Pancreas (tissue), 10 donors: ENCODE results near the gene SLC30A3. TPM values are rescaled to one million over a fixed set of nuclear protein-coding genes. Genes with fewer than 3 reads are reported as not detected.
A peak's percentile ranks its signal among the peaks of the same experiment; 100 is the strongest.

Experiments
- ATAC-seq, 4 donors: fragments of 200-7000 bp; cut with Tn5 transposase; one replicate each; pipeline versions ENCODE4 v1.8.0 to v1.9.1; 2020; ENCODE audit warnings: mild to moderate bottlenecking in 4 of 4, moderate library complexity in 4 of 4
- DNase-seq, 6 donors: peaks; one replicate each; pipeline ENCODE4 v3.0.0-alpha.2; 2020
- FAIRE-seq: peaks from 2 replicates; lab custom pipeline; 2012; peaks lifted over from hg19 to GRCh38; lab: Jason Lieb, UNC
- H3K27ac ChIP-seq, 4 donors: fragments of 200-600 bp; sonication (generic); 1 replicate in 3 of 4; 2 replicates in 1 of 4; pipeline versions ENCODE4 v1.5.0 to v1.8.0; 2020
- H3K27me3 ChIP-seq, 4 donors: fragments of 200-600 bp; one replicate each; pipeline ENCODE4 v1.8.0; 2021
- H3K36me3 ChIP-seq, 3 donors: fragments of 200-600 bp; sonication (generic) in 1 of 3; one replicate each; pipeline versions ENCODE4 v1.5.0 to v1.8.0; 2020 to 2021
- H3K4me1 ChIP-seq, 3 donors: fragments of 200-600 bp; one replicate each; pipeline ENCODE4 v1.8.0; 2021
- H3K4me3 ChIP-seq, 4 donors: fragments of 200-600 bp; sonication (generic) in 2 of 4; one replicate each; pipeline versions ENCODE4 v1.5.0 to v1.8.0; 2020 to 2021
- H3K9me3 ChIP-seq, 4 donors: fragments of 200-600 bp; one replicate each; pipeline ENCODE4 v1.8.0; 2021
- CTCF ChIP-seq, 4 donors: fragments of 200-600 bp; sonication (generic) in 3 of 4; IDR thresholded peaks; one replicate each; pipeline versions ENCODE4 v1.5.0 to v1.8.0; 2021; ENCODE audit warnings: antibody characterized with exemption in 4 of 4
- WGBS, 2 donors: extraction: QIAGEN DNeasy Blood & Tissue Kit; methylation state at CpG; one replicate each; pipeline ENCODE4 v1.1.7; 2013; 5-methylcytosine and 5-hydroxymethylcytosine counted together
- intact Hi-C, 3 donors: fragments of 100-400 bp; cut with DNase I; formaldehyde crosslinking; loops; one replicate each; pipeline versions ENCODE4 v1.11.1 to v1.14.2; 2022
- polyA plus RNA-seq, 2 donors: library from polyadenylated mRNA; stranded (reverse); fragments of 200-250 nt; gene quantifications; one replicate each; pipeline ENCODE4 v1.2.3, GENCODE V29; 2013
- total RNA-seq, 6 donors: library from RNA; stranded (reverse); fragmentation: NEBNext Ultra II Directional in 4 of 6; extraction: Animal tissue kit (Norgen Biotek cat#: 25700) in 4 of 6; gene quantifications; one replicate each; pipeline versions ENCODE4 v1.2.1 to v1.2.4, GENCODE V29; 2021 to 2023
- donor health status: healthy with polysubstance abuse.
- donor health status: DM: no; HTN: no; CAD: no; lungs with moderate emphysema.
- donor health status: DM: no; HTN: no; CAD: no.
- donor health status: control.
- donor health status: control.
- donor health status: Bipolar disorder and iron deficiency.
- donor health status: DM: yes; HTN: yes; CAD: no.
- donor health status: DM: no; HTN: no; CAD: no.
- donor health status: DM: no; HTN: no; CAD: no.
- donor health status: DM: yes; HTN: yes; CAD: no.

SLC30A3 gene
- total and polyA plus RNA-seq, 8 donors: 0.12 to 0.15 TPM; not detected in 6

GRCh38 chr2:27233341-27233740 is 29.5 kb downstream of the SLC30A3 start:
- 92 to 93% methylated on average over 14 of the region's 14 CpGs for WGBS, 2 donors
- Histone ChIP-seq H3K27me3 (no peaks in the 10 kb centered on the region), H3K4me1 (no peaks in the 10 kb centered on the region), H3K27ac (no peak overlapping the region), H3K36me3 (peaks cover 12 to 80% (median 44%) of the 10 kb centered on the region in 3 donors), H3K4me3 (no peak overlapping the region), H3K9me3 (no peaks in the 10 kb centered on the region)
- no peak for TF ChIP-seq CTCF (IDR thresholded peaks at IDR 0.05)
- ATAC-seq (no peak), FAIRE-seq (no peak), DNase-seq (peak in 1 of 6 donors; percentile 31)
- intact Hi-C loops: no loop called here

- FAIRE-seq: no peak
- H3K27me3 ChIP-seq: no peaks in the 10 kb centered on the region
- no peak overlapping the region for H3K27ac ChIP-seq
- H3K4me1 ChIP-seq: no peaks in the 10 kb centered on the region
- no peak for ATAC-seq
- no peak for TF ChIP-seq CTCF (IDR thresholded peaks at IDR 0.05)
- peaks cover 10 to 68% (median 30%) of the 10 kb centered on the region in 3 donors for H3K36me3 ChIP-seq
- intact Hi-C loops: no loop called here
- no peak for DNase-seq
- WGBS, 2 donors: 94 to 96% methylated on average over 13 of the region's 13 CpGs
- no peak overlapping the region for H3K4me3 ChIP-seq
- no peaks in the 10 kb centered on the region for H3K9me3 ChIP-seq
Observed at GRCh38 chr2:27231921-27232320, 30.9 kb downstream of the SLC30A3 start.

GRCh38 chr2:27227501-27227900 is 35.3 kb downstream of the SLC30A3 start:
- ATAC-seq: no peak
- H3K27ac ChIP-seq: no peak overlapping the region
- no peaks in the 10 kb centered on the region for H3K27me3 ChIP-seq
- no peak overlapping the region for H3K4me3 ChIP-seq
- intact Hi-C loops: no loop called here
- 56 to 68% methylated on average over 2 of the region's 2 CpGs for WGBS, 2 donors
- H3K4me1 ChIP-seq: no peaks in the 10 kb centered on the region
- TF ChIP-seq CTCF (IDR thresholded peaks at IDR 0.05): no peak
- no peak for FAIRE-seq
- no peak for DNase-seq
- H3K9me3 ChIP-seq: no peaks in the 10 kb centered on the region
- H3K36me3 ChIP-seq: peaks cover 13 to 64% (median 29%) of the 10 kb centered on the region in 3 donors

GRCh38 chr2:27225526-27225925 is 37.3 kb downstream of the SLC30A3 start:
- 89 to 97% methylated on average over 9 of the region's 9 CpGs for WGBS, 2 donors
- no peak for FAIRE-seq
- H3K4me3 ChIP-seq: no peak overlapping the region
- no peak for ATAC-seq
- no peak for TF ChIP-seq CTCF (IDR thresholded peaks at IDR 0.05)
- H3K27ac ChIP-seq: no peak overlapping the region
- DNase-seq: no peak
- H3K27me3 ChIP-seq: no peaks in the 10 kb centered on the region
- H3K36me3 ChIP-seq: peaks cover 6 to 47% (median 19%) of the 10 kb centered on the region in 3 donors
- intact Hi-C loops: no loop called here
- no peaks in the 10 kb centered on the region for H3K9me3 ChIP-seq
- no peaks in the 10 kb centered on the region for H3K4me1 ChIP-seq

GRCh38 chr2:27223416-27223815 is 39.4 kb downstream of the SLC30A3 start:
- Histone ChIP-seq H3K4me1 (peaks cover 0 to 3% (median 0%) of the 10 kb centered on the region in 3 donors), H3K27me3 (no peaks in the 10 kb centered on the region), H3K27ac (no peak overlapping the region), H3K36me3 (peaks cover 6 to 39% (median 19%) of the 10 kb centered on the region in 3 donors), H3K9me3 (no peaks in the 10 kb centered on the region), H3K4me3 (no peak overlapping the region)
- intact Hi-C loops: no loop called here
- no peak for TF ChIP-seq CTCF (IDR thresholded peaks at IDR 0.05)
- FAIRE-seq (no peak), DNase-seq (no peak), ATAC-seq (no peak)
- WGBS, 2 donors: 95 to 100% methylated on average over 6 of the region's 6 CpGs
